AG20443 (cell line): ENCODE data around the gene ESYT1.
"Not testable (repeated sequence)": the region's sequence is repeated elsewhere in the genome, so short reads cannot be mapped to it uniquely, and the experiment has no call there.

Experiments
- DNase-seq: peaks from one replicate; pipeline ENCODE4 v3.0.0; 2012; ENCODE audit warnings: low spot score, mixed read lengths

ESYT1 gene

GRCh38 chr12:56103823-56104108, 24.3 kb upstream of the ESYT1 start:
- no peak for DNase-seq

GRCh38 chr12:56104109-56104814, 23.8 kb upstream of the ESYT1 start, which contains the start of gene PA2G4:
PA2G4 (plus strand) TSS chr12:56104559; CDS start chr12:56104738, 179 bp downstream.
- DNase-seq = peak; percentile 98

GRCh38 chr12:56104815-56105608, 23.1 kb upstream of the ESYT1 start:
- DNase-seq = peak; percentile 25

GRCh38 chr12:56105609-56105902, 22.5 kb upstream of the ESYT1 start:
- no peak for DNase-seq

- DNase-seq = no peak
Observed at GRCh38 chr12:56107242-56107641, 20.8 kb upstream of the ESYT1 start.

GRCh38 chr12:56110571-56110970, 17.5 kb upstream of the ESYT1 start:
- no peak for DNase-seq

GRCh38 chr12:56114084-56114483, 14.0 kb upstream of the ESYT1 start:
- no peak for DNase-seq

GRCh38 chr12:56115329-56115728, 12.7 kb upstream of the ESYT1 start:
- DNase-seq = no peak

GRCh38 chr12:56116267-56117081, 11.6 kb upstream of the ESYT1 start, which contains the start of gene RPL41:
RPL41 (plus strand) TSS chr12:56116633.
- DNase-seq = peak; percentile 89

GRCh38 chr12:56117082-56117706, 10.9 kb upstream of the ESYT1 start:
- DNase-seq = not testable (repeated sequence)

GRCh38 chr12:56117778-56118687, 10.0 kb upstream of the ESYT1 start, which contains the start of gene ZC3H10:
ZC3H10 (plus strand) TSS chr12:56118266; CDS start chr12:56120563, 2,297 bp downstream.
- DNase-seq = peak; percentile 96

- no peak for DNase-seq
Observed at GRCh38 chr12:56118688-56119357, 9.2 kb upstream of the ESYT1 start.

- peak; percentile 84 for DNase-seq
Observed at GRCh38 chr12:56119361-56119796, 8.7 kb upstream of the ESYT1 start.

- no peak for DNase-seq
Observed at GRCh38 chr12:56120158-56120846, 7.8 kb upstream of the ESYT1 start.

- DNase-seq = no peak
Observed at GRCh38 chr12:56121204-56121870, 6.7 kb upstream of the ESYT1 start.

- DNase-seq = no peak
Observed at GRCh38 chr12:56122637-56123036, 5.4 kb upstream of the ESYT1 start.

GRCh38 chr12:56124133-56124532, 3.9 kb upstream of the ESYT1 start:
- DNase-seq = no peak

- no peak for DNase-seq
Observed at GRCh38 chr12:56126732-56127239, 1.3 kb upstream of the ESYT1 start.

GRCh38 chr12:56127485-56127887, 581 bp upstream of the ESYT1 start:
- DNase-seq = no peak
